HG03354 (cell line): Measurements from ENCODE around the gene WDR18.
A peak's percentile ranks its signal among the peaks of the same experiment; 100 is the strongest.

Source experiments
- ATAC-seq: cut with Tn5 transposase; IDR thresholded peaks from one replicate; pipeline ENCODE4 v1.9.1; 2021; ENCODE audit warnings: mild to moderate bottlenecking; ENCODE audit not compliant: unreplicated experiment, poor library complexity, severe bottlenecking

The WDR18 gene

GRCh38 chr19:1037621-1038064 is 53.5 kb downstream of the WDR18 start:
- ATAC-seq = no peak

GRCh38 chr19:1038978-1039645 is 55.0 kb downstream of the WDR18 start:
- no peak for ATAC-seq

GRCh38 chr19:1039646-1040475 is 55.7 kb downstream of the WDR18 start, which contains the start of gene ABCA7:
ABCA7 (plus strand) TSS chr19:1040107; CDS start chr19:1041362, 1,255 bp downstream.
- peak; percentile 74 for ATAC-seq

GRCh38 chr19:1040476-1041271 is 56.5 kb downstream of the WDR18 start:
- ATAC-seq = peak; percentile 47

- no peak for ATAC-seq
Measured at GRCh38 chr19:1041272-1041834, 57.2 kb downstream of the WDR18 start.

- no peak for ATAC-seq
Measured at GRCh38 chr19:1041835-1042685, 57.9 kb downstream of the WDR18 start.

- no peak for ATAC-seq
Measured at GRCh38 chr19:1042689-1043511, 58.8 kb downstream of the WDR18 start.
